ENCODE results near the gene NOS2. TPM values are rescaled to one million over a fixed set of nuclear protein-coding genes. Genes with fewer than 3 reads are reported as not detected.

NOS2 gene
- total RNA-seq, 1 experiment from 2014 or later, result 0.35 TPM

- H2AFZ ChIP-seq (ENCODE audit: low read length), result no peak overlapping the region
- no peak overlapping the region for H3K18ac ChIP-seq (ENCODE audit: insufficient read length, low read depth, low read length)
- no peak overlapping the region for H3K23ac ChIP-seq (ENCODE audit: insufficient read length, low read depth, low read length)
- no peak overlapping the region for H3K27ac ChIP-seq (ENCODE audit: insufficient read length, low read depth, low read length)
- no peak overlapping the region for H3K56ac ChIP-seq (ENCODE audit: insufficient read length, low read depth, low read length)
- Mint-ChIP-seq H3K4me3 (no peak overlapping the region), H3K4me1 (peaks cover 5 to 17% of the 10 kb centered on the region in 2 experiments), H3K36me3 (ENCODE audit: insufficient read depth in 1 of 3, low read depth in 3 of 3) (no peaks in the 10 kb centered on the region; a peak in 1 of 7 replicates), H3K27me3 (ENCODE audit: low read depth) (no peaks in the 10 kb centered on the region), H3K27ac (no peak overlapping the region), H3K9me3 (no peaks in the 10 kb centered on the region)
- no peak overlapping the region for H2BK5ac ChIP-seq (ENCODE audit: insufficient read length, low read length)
- no peak overlapping the region for H4K8ac ChIP-seq (replicated peaks; ENCODE audit: insufficient read length, low read depth, low read length)
- no peaks in the 10 kb centered on the region for H3K79me1 ChIP-seq (ENCODE audit: insufficient read depth, low read depth, low read length, poor library complexity, severe bottlenecking)
- no peak overlapping the region for H3K14ac ChIP-seq (ENCODE audit: insufficient read depth, low read length)
- H4K5ac ChIP-seq (ENCODE audit: insufficient read length, low read depth, low read length), result no peak overlapping the region
- no CpG with 5 or more reads among the region's 23 CpGs for WGBS (ENCODE audit: extremely low coverage, insufficient read length, low lambda C conversion rate)
- no peak overlapping the region for H2BK15ac ChIP-seq (ENCODE audit: low read depth, low read length)
- no peaks in the 10 kb centered on the region for H3K9me3 ChIP-seq (ENCODE audit: control insufficient read depth, low read depth, low read length)
- TF ChIP-seq, protein P1, sequence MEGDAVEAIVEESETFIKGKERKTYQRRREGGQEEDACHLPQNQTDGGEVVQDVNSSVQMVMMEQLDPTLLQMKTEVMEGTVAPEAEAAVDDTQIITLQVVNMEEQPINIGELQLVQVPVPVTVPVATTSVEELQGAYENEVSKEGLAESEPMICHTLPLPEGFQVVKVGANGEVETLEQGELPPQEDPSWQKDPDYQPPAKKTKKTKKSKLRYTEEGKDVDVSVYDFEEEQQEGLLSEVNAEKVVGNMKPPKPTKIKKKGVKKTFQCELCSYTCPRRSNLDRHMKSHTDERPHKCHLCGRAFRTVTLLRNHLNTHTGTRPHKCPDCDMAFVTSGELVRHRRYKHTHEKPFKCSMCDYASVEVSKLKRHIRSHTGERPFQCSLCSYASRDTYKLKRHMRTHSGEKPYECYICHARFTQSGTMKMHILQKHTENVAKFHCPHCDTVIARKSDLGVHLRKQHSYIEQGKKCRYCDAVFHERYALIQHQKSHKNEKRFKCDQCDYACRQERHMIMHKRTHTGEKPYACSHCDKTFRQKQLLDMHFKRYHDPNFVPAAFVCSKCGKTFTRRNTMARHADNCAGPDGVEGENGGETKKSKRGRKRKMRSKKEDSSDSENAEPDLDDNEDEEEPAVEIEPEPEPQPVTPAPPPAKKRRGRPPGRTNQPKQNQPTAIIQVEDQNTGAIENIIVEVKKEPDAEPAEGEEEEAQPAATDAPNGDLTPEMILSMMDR (conservative IDR thresholded peaks at IDR 0.05), result no peak
- H3K9ac ChIP-seq (ENCODE audit: extremely low read depth, insufficient read length, low read length), result no peak overlapping the region
- no peak overlapping the region for H4K91ac ChIP-seq (ENCODE audit: insufficient read length, low read depth, low read length)
- DNase-seq, result no peak
- H3K4me2 ChIP-seq (ENCODE audit: insufficient read depth, insufficient read length, low read length), result no peak overlapping the region
- H4K20me1 ChIP-seq (ENCODE audit: control insufficient read depth, insufficient read depth, insufficient read length), result no peaks in the 10 kb centered on the region
- H3K4me1 ChIP-seq (ENCODE audit: insufficient read depth, low read length), result 0 out of 2 replicates have a peak, but pooled peaks cover 3% of the 10 kb centered on the region
- H2AK5ac ChIP-seq (ENCODE audit: insufficient read length, low read length), result no peak overlapping the region
- H3K79me2 ChIP-seq (ENCODE audit: insufficient read depth, low read length), result no peaks in the 10 kb centered on the region
- no peak overlapping the region for H2BK120ac ChIP-seq (ENCODE audit: low read depth, low read length, poor library complexity, severe bottlenecking)
- H3K4ac ChIP-seq (ENCODE audit: low read depth, low read length), result no peak overlapping the region
- H3K27me3 ChIP-seq (ENCODE audit: insufficient read depth, low read length), result no peaks in the 10 kb centered on the region
- no peaks in the 10 kb centered on the region for H3K23me2 ChIP-seq (ENCODE audit: insufficient read length, low read depth, low read length, poor library complexity, severe bottlenecking)
- H3T11ph ChIP-seq (ENCODE audit: low read length), result no peak overlapping the region
- H2BK12ac ChIP-seq (ENCODE audit: insufficient read length, low read depth, low read length), result no peak overlapping the region
- no peak overlapping the region for H2BK20ac ChIP-seq (ENCODE audit: low read depth, low read length, poor library complexity, severe bottlenecking)
Measured at GRCh38 chr17:27846042-27846655, 45.8 kb upstream of the NOS2 start.

Data from H9 (cell line).